Hematopoietic multipotent progenitor cell treated with erythropoietin and hydrocortisone succinate and interleukin-3 and kit ligand, for 8 days (in vitro differentiated cells): ENCODE data around the gene SRP9.

Experiments used
- DNase-seq: peaks from one replicate; pipeline ENCODE4 v3.0.0-alpha.2; 2015

The SRP9 gene, protein sequence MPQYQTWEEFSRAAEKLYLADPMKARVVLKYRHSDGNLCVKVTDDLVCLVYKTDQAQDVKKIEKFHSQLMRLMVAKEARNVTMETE

DNA sequence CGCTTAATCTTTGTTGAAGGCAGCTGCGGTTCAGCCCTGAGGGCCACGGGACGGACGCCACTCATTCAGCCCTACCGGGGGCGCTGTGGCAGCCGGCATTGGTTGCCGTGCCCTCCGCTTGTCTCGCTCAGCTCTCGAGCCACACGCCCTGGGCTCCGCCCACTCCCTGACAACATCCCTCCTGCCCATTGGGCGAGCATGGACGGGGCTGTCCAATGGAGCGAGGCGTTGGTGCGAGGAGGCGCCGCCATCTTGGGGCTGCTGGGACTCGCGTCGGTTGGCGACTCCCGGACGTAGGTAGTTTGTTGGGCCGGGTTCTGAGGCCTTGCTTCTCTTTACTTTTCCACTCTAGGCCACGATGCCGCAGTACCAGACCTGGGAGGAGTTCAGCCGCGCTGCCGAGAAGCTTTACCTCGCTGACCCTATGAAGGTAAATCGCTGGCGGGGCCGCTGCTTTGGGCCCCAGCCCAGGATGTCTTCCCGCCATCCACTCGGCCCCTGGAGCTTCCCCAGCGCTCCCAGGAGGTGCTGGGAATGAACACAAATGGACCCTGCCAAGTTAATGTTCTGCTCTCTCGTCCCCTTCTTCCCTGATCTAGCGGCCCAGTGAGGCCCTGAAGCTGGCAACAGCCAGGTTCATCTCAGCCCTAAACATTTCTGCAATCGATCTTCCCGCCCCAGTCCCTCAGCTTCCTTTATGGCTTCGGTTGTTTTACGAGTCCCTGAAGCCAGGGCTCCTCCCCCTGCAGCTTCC is at the start of gene SRP9:
SRP9 (plus strand) TSS at position 244 of the 754 bp plus-strand sequence; CDS start at position 359, 115 bp downstream.
- DNase-seq = peak; percentile 99

DNA sequence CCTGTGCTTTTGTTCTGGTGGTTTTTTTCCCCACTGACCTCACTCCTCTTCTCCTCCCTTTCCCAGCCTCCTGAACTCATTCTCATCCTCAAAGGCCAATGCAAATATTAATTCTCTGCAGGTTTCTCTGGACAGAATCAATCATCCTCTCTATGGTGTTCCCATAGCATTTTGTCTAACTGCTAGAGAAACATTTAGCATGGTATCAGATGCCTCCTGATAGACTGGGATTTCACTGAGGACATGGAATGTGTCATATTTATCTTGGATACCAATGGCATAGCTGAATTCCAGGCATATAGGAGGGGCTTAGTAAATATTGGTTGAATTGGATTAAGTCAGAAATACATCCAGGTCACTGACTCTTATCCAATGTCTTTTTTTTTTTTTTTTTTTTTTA is 46.1 kb upstream of the SRP9 start:
- no peak for DNase-seq

DNA sequence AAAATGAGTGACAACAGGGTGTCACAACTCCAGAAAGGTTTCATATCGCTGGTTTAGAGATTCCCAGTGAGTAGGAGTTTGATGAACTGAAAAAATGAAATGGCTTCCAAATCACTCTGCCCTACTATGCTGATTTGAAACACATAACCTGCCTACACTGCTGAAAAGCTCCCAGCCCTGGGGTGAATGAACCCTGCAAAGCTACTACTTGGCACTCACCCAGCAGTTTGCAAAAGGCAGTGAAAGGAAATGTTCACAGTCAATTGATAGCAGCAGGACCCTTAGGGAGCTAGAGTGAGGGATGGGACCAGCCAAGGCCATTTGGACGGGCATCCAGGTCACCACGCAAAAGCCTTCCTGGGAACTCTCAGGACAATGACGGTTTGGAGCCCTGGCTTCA is 44.4 kb upstream of the SRP9 start:
- DNase-seq = no peak

DNA sequence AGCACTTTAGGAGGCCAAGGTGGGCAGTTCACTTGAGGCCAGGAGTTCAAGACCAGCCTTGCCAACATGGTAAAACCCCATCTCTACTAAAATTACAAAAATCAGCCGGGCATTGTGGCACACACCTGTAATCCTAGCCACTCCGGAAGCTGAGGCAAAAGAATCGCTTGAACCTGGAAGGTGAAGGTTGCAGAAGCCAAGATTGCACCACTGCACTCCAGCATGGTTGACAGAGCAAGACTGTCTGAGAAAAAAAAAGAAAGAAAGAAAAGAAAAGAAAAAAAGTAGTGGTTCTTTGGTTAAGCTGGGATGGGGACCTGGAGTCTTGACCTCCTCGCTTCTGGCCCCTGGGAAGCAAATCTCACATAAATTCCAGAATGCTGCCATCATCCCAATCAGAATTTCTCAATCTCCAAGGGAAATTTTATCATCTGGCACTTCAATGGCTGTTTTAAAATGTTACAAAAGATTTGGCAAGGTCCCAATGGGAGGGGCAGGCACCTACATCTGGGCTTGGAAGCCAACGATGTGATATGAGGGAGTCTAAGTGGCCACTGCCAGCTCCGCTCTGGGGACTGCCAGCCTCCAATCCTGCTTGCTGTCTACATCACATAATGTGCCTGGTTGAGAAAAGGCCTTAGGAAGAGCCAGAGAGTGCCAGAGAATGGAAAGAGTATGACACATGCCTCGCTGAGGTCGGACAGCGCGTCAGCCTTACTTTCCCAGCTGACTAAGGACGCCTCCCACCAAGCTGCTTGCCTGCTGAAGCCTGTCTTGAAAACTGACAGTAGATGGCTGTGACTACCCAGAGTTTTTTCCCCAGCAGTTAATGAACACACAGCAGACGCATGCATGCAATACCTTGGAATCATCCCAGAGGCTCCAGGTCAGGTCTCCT is 42.1 kb upstream of the SRP9 start:
- DNase-seq = peak; percentile 33

DNA sequence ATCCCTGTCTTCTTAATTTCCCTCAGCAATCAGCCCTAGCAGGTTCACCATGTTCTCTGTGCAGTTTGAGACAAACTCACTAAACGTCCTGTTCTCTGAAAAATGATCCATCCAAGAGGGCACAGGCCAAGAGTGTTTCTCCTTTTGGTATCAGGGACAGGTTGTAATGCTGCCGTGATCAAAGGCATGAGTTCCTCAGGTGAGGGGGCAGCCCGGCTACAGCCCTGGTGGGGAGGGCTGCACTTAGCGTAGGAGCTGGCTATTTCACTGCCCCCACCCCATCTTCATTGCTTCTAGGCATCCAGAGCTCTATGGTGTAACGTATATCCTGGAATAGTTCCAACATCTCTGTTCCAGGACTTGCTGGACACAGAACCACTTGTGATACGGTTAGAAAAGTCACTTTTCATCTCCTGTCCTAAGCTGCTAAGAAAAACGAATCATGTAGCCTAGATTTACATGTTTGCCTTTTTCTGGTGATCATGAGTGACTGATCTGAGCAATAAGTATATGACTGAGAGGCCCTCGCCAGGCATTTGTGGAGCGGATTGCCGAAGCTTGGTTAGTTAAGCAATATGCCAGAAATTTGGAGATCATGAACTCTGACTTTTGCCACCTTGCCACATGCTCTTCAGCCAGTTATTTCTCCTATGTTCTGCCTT is 41.1 kb upstream of the SRP9 start:
- no peak for DNase-seq

DNA sequence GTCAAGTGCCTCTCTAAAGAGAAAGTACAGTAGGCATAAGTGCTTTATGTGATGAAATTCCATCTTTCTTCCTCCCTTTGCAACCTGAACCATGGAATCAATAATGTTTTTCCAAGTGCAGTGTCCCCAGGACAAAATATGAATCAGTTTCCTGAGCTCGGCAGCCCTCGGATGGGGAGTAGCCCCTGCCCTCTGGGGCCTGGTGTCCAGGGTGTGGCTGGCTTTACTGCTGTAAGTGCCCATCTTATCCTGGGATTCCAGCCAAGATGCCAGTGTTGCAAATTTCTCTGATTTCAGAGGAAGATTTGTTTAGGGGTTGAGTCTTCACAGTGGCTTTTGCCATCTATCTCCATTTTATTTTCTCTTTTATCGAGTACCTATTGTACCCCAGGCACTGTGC is 40.5 kb upstream of the SRP9 start:
- no peak for DNase-seq

DNA sequence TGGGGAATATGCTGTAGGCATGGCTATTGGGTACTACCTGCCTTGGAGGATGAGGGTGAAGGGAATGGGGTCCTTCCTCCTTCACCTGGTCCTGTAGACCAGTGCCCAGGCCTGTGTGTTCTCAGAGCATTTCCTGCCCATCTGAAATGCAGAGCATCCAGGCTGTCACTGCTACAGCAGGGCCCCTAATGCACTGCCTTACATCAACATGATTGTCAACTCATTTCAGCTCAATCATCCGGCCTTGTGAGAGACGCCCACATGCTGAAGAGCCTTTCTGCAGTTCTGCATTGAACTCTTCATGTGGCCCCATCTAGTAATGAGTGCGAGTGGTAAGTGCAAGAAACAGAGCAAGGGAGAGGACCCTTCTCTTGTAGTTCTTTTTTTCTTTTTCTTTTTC is 39.8 kb upstream of the SRP9 start:
- DNase-seq = no peak

DNA sequence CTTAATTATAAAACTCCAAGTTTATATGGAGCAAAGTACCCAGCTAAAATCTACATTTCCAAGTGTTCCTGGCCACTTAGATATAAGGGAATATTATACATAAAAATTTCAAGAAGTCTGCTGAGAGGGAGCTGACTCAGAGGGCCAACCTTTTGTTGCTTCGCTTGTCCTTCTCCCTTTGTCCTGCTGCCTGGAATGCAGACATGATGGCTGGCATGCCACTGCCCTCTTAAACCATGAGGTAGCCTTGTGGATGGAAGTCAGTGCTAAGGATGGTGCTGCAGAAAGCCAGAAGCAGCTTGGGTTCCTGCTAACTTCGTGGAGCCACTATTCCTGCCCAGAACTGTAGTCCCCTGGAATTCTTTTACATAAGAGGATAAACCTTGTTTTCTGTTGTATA is 38.9 kb upstream of the SRP9 start:
- DNase-seq = no peak

DNA sequence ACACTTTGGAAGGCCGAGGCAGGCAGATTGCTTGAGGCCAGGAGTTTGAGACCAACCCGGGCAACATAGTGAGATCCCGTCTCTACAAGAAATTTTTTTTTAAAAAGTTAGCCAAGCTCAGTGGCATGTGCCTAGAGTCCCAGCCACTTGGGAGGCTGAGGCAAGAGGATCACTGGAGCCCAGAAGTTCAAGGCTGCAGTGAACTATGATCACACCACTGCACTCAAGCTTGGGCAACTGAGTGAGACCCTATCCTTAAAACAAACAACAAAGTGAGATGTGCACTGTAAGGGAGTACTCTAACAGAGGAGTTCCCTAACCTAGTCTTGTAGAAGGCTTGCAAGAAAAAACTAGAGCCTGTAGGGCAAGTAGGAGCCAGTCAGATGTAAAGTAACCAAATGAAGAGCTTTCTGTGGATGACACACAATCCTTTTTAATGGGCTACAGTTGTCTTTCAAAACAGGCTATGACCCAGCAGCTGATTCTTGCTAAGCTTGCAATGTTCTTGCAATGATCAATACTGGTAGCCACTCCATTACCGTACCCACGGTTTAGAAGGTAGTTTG is 38.0 kb upstream of the SRP9 start:
- no peak for DNase-seq

DNA sequence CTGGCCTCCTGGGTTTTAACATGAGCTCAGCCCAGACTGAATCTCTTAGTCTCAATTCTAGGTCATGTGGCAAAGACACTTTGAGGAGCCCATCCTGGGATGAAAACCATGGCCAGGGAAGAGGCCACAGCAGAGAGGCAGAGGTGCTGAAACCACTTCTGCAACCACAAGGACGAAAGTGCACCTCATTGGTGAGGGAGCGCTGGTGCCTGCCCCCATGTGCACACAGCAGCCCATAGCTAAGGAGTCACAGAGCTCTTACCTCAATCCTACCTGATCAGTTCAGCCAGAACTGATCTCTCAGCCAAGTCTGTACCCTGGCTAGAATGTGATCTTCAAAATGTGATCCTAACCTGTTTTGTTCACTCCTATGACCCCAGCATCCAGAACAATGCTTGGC is 32.9 kb upstream of the SRP9 start:
- no peak for DNase-seq

DNA sequence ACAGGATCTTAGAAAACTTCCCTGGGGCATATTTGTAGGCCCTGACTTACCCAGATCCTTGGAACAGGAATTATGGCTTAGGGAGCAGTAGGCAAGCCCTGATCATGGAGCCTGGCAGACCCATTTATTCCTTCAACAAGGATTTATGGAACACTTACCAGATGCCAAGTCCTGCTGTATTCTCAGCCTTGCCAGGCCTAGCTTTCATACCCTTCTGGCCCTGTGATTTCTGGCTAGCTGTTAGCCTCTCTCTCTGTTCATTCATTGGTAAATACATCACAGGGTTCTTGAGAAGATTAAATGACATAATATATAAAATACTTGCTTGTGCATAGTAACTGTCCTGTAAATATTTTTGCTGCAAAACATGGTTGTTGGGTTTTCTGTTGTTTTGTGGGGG is 32.4 kb upstream of the SRP9 start:
- DNase-seq = no peak

DNA sequence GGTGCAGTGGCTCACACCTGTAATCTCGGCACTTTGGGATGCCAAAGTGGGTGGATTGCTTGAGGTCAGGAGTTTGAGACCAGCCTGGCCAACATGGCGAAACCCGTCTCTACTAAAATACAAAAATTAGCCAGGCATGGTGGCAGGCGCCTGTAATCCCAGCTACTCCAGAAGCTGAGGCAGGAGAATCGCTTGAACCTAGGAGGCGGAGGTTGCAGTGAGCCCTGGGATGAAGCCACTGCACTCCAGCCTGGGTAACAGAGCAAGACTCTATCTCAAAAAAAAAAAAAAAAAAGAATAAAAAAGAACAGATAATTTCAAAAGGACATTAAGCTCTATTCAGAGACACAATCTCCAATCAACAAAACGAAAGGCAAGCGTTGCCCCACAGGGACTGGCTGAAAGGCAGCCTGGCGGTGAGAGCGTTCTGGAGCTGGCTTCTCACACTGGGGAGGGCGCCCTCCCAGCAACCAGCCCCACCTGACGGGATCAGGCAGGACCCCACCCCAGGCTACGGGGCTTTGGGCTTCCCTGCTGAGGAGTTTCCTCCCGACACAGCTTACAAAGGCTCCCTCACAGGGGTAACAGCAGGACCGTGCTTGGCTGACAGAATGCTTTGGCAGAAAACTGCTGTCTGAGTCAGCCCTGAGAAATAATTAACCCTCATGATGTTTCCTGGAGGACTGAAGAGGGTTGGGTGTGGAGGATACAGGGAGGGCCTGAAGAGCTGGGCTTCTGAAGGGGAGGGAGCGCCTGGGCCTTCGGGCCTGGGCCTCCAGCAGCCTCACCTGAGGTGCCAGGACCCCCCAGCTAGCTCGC is 31.1 kb upstream of the SRP9 start:
- DNase-seq = no peak

DNA sequence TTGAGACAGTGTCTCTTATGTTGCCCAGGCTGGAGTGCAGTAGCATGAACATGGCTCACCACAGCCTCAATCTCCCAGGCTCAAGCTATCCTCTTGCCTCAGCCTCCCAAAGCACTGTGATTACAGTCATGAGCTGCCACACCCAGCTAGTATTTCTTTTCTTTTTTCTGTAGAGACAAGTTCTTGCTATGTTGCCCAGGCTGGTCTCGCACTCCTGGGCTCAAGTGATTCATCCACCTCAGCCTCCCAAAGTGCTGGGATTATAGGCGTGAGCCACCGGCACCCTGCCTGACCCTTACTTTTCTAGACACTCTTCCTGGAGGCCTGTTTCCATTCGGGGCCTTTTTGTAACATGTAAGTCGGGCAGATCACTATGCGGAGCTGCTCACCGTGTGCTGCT is 30.1 kb upstream of the SRP9 start:
- no peak for DNase-seq

DNA sequence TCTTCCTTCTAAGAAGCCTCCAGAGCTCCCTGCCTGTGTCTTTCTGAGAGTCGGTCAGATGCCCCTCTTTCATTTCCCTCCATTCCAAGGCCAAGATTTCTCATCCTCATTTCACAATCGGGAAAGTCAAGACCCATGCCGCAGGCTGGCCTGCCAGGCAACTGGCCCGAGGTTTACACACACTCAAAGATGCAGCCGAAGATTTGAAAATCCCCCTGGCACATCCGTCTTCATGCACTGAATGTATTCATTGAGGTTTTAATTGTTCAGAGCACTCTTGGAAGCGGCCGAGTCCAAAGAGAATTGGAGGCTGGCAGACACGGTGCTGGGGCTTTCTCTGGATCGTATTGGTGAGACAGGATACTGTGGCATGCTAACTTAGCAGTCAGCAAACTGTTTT is 29.1 kb upstream of the SRP9 start:
- DNase-seq = no peak

DNA sequence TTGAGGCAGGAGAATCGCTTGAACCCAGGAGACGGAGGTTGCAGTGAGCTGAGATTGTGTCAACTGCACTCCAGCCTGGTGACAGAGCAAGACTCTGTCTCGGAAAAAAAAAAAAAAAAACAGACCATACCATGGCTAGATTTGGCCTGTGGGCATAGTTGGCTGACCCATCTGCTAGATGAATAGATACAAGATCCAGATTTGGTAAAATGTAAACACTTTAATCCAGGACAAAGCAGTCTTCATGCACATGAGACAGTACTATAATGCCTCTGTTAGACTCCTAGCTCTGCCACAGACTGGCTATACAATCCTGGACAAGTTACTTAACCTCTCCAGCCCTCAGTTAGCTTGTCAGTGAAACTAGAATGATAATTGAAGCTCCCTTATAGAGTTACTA is 27.9 kb upstream of the SRP9 start:
- no peak for DNase-seq

DNA sequence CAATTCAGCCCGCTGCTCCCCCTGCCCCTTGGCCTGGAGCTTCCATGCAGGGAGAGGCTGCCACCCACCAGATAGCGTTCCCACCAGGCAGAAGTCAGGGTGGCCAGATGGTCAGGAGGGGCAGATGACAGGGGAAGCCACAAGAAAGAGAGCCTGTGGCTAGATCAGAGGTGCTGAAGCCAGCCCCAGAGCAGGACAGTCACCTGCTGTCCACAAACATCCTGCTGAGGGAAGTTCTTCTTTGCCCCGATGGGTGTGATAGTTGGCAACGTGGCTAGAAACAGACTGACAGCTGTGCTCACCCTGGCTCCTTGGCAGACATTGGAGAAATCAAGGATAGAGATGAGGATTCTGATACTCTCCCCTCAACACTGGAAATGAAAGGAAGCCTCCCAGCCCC is 27.2 kb upstream of the SRP9 start:
- DNase-seq = no peak

DNA sequence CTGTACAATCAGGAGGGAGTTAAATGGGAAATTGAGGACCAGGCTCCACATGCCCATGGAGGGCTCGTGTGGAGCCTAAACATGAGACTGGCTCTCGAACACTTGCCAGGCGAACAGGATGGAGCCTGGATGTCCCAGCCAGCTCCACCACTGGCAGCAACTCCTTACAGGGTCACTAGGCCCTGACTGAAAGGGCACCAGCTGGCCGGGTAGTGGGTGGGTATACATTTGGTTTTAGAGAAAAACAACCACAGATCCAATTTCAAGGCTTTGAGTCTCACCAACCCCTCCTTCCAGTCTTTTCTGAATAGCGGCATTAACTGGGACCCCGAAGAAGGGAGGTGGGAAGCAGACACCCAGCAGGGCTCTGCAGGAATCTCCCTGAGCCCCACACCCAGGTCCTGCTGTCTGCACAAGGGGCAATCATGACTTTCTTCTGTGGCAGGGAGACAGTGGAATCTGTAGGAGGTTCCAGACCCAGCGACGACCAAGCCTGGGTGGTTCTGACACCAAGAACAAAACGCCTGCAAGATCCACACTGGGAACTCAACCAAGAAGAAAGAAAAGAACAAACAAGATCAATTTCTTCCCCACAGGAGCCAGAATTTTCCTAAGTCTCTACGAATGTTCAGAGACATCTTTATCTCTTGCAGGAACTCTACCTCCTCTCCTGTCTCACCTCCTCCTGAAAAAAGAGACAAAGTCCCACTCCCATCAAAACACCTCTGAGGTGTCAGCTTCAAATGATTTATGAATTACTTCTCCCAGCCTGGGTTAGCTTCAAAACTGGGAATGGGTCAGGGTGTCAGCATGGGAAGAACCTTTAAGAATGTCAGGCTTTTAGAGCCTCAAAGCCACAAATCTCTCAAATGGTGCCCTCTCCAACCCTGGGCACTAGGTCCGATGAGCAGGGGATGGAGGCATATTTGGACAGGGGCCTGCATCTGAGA is 26.5 kb upstream of the SRP9 start:
- DNase-seq = no peak

DNA sequence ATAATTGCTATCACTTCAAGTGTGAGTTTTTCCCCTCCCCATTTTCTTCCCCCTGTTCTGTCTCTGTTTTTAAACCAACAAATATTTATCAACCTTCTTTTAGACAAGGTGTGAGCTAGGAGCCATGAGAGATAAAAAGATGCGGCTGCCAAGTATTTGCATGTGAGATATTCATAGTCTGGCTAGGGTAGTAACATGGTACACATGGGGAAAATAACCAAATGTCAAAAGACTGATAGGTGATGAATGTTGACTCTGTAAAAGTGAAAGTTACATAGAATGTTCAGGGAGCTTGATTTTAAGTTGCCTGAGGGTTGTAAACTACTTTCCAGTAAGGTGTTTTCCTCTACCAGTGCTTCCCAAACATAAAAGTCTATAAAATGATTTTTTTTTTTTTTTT is 25.4 kb upstream of the SRP9 start:
- DNase-seq = no peak

DNA sequence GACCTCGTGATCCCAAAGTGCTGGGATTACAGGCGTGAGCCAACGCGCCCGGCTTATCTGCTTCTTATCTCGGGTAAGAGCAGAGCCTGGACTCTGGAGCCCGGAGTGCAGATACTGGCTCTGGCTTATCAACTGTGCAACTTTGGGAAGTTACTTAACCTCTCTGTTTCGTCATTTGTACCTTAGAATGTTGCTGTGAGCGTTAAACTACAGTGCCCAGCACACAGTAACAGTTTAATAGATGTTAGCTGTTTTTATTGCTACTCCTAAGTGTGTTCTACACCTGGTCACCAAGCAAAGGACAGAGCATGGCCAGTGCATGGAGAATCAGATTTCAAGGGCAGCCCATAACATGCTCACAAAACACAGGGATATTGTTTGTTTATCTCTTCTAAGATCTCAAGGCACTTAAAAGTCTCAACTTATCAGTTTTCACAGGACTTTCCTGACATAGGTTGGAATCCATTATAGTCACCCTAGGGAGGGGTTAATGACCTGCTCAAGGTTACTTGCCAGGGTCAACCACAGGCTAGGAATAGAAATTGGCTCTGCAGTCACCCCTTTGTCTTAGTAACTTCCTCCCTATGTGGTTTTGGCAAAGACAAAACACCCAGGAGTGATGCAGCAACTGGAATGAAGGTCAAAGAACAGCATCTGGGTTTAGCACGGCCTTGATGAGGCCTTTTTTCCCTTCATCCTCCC is 22.5 kb upstream of the SRP9 start:
- no peak for DNase-seq

DNA sequence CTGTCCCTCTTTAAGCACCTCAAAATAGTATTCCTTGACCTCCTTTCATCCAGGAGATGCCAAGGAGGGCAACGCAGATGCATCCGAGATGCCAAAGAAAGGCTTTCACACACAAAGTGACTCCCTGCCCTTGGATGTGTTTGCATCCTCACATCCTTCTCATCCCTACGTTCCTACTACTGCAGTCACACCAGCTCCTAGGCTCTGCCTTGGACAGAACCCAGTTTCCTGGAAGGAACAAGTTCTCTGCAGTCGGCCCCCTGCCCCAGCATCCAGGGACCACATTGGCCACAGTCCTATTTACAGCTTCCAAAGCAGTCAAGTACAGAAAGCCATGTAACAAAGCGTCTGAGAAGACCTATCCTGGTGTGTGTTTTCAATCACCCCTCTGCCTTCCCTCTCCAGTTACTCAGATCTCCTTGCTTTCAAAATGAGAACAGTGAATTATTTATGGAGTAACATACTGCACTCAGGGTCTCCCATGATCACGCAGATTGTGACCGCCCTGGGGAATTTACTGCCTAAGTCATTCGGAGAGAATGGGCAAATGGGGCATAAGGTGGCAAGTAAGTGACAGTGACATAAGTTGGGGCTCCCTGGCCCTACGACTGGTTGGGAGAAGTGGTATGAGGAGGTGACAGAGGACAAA is 21.8 kb upstream of the SRP9 start:
- DNase-seq = no peak
